ENCODE data around the gene PCYT2. TPM values are rescaled to one million over a fixed set of nuclear protein-coding genes. Genes with fewer than 3 reads are reported as not detected.

PCYT2 gene
- total and polyA plus RNA-seq, 9 of the 15 experiments (the other 6 are each of a cell fraction or from before 2014, with no cell fraction given): 0.92 to 134 (median 82.5) TPM

DNA sequence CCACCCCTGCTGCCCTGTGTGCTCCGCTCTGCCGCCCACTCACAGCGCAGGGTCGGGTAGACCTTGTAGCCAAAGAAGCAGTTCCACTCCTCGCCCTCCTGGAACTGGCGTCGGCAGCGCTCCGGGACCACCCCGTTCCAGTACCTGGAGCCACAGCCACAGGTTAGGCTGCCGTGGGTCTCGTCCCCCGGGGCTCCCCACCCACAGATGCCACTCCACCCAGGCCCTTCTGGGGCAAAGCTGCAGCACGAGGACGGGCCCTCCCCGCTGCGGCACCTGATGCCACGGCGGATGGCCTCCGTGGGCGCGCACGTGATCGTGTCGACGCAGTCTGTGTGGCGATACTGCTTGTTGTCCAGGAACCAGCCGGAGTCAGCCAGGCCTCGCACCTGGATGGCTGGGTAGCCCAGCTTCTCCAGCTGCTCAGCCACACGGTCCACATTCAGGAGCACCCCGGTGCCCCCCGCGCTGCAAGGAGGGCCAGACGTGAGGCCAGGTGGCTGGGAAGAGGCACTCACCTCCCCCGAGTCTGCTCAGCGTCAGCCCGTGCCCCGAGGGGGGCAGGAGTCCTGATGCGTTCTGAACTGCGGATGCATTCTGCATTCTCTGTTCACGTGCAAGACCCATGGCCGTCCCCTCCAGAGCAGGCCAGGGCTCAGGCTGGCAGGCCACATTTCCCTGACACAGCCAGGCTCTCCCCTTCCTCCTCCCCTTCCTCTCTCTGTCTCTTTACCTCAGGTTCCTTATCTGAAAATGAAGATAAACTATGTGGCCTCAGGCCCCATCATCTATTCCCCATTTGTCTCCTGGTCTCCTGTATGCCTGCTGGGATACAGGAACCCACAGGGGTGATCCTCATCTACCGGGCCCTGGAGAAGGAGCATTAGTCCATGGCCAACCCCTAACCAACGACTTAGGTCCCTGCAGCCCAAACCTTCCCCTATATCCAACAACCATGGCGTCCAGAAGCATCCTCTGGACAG, 45.7 kb upstream of the PCYT2 start:
- Histone ChIP-seq H3K4me3 (no peak overlapping the region), H3K36me3 (ENCODE audit: control insufficient read depth, insufficient read depth, low read length) (peaks cover 19% of the 10 kb centered on the region; the same call in 2 of the 3 replicates), H3K27me3 (ENCODE audit: control insufficient read depth in 2 of 2, insufficient read depth in 2 of 2, low read length in 2 of 2) (no peaks in the 10 kb centered on the region), H3K4me2 (ENCODE audit: insufficient read depth, low read length) (no peak overlapping the region), H3K9ac (ENCODE audit: insufficient read depth in 1 of 2, low read depth in 2 of 2, low read length in 2 of 2) (peak overlapping the region in 1 of 2 experiments; percentile 79; a peak in 2 of 4 replicates), H2AFZ (ENCODE audit: low read depth, low read length) (no peak overlapping the region), H4K20me1 (replicated peaks; ENCODE audit: control insufficient read depth, insufficient read depth, low read length) (no peaks in the 10 kb centered on the region), H3K9me1 (ENCODE audit: control insufficient read depth, insufficient read depth, low read length) (no peaks in the 10 kb centered on the region), H3K27ac (ENCODE audit: extremely low read depth, low read depth, low read length) (no peak overlapping the region), H3K9me3 (replicated peaks; ENCODE audit: control insufficient read depth, insufficient read depth, low read depth, low read length) (no peaks in the 10 kb centered on the region), H3K4me1 (replicated peaks in 1 of 2; ENCODE audit: control insufficient read depth in 2 of 2, insufficient read depth in 2 of 2, low read length in 2 of 2) (peaks cover 7 to 68% of the 10 kb centered on the region in 2 experiments; a peak in 4 of 5 replicates), H3K79me2 (ENCODE audit: control insufficient read depth, insufficient read depth, low read length) (peaks cover 20% of the 10 kb centered on the region)
- ATAC-seq (no peak), DNase-seq (ENCODE audit: extremely low read depth in 1 of 4, low spot score in 3 of 4) (no peak), FAIRE-seq (no peak)
- in situ Hi-C loops (cut with MboI) (no loop called here), intact Hi-C loops (cut with micrococcal nuclease) (loop anchor here (10.0 kb wide), 1 partner anchor 198 kb away; no protein-coding TSS in a partner anchor)
- no TSS peak for BruUV-seq (replicated peaks)
- POLR2A ChIA-PET: interaction anchor here (0.6 to 0.9 kb wide), 2 partner anchors 28 to 79 kb away, joined by 3 read pairs; no protein-coding TSS in a partner anchor
- WGBS (ENCODE audit: insufficient coverage, low coverage, missing lambda C conversion rate): 86% methylated on average over 37 of the region's 45 CpGs
- TF ChIP-seq GTF2A2 (tag; IDR thresholded peaks at IDR 0.05) (no peak), SLC30A9 (CRISPR knock-in tag; IDR thresholded peaks at IDR 0.05) (no peak), SRSF1 (IDR thresholded peaks at IDR 0.05; ENCODE audit: low read depth, low read length) (no peak), POLR2G (IDR thresholded peaks at IDR 0.05; ENCODE audit: low read depth, low read length) (0 out of 2 replicates have a peak, but pooled peaks have one; percentile 28), BHLHE40 (IDR thresholded peaks at IDR 0.05; ENCODE audit: low read length) (no peak)
- TF ChIP-seq, protein P1, sequence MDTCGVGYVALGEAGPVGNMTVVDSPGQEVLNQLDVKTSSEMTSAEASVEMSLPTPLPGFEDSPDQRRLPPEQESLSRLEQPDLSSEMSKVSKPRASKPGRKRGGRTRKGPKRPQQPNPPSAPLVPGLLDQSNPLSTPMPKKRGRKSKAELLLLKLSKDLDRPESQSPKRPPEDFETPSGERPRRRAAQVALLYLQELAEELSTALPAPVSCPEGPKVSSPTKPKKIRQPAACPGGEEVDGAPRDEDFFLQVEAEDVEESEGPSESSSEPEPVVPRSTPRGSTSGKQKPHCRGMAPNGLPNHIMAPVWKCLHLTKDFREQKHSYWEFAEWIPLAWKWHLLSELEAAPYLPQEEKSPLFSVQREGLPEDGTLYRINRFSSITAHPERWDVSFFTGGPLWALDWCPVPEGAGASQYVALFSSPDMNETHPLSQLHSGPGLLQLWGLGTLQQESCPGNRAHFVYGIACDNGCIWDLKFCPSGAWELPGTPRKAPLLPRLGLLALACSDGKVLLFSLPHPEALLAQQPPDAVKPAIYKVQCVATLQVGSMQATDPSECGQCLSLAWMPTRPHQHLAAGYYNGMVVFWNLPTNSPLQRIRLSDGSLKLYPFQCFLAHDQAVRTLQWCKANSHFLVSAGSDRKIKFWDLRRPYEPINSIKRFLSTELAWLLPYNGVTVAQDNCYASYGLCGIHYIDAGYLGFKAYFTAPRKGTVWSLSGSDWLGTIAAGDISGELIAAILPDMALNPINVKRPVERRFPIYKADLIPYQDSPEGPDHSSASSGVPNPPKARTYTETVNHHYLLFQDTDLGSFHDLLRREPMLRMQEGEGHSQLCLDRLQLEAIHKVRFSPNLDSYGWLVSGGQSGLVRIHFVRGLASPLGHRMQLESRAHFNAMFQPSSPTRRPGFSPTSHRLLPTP (IDR thresholded peaks at IDR 0.05; ENCODE audit: borderline replicate concordance, extremely low read depth, insufficient read length): no peak
- CTCF ChIA-PET (ENCODE audit: low intra/inter-chr PET ratio): interaction anchor here (5.2 kb wide), 1 partner anchor 63 kb away, joined by 103 read pairs; the partner anchor contains the start of genes CENPX and LRRC45
